ENCODE data around the gene RAB4A.

RAB4A gene

GRCh38 chr1:229278120-229278741 lies 7.3 kb downstream of the RAB4A start:
- TF ChIP-seq POLR2A (IDR thresholded peaks at IDR 0.05; ENCODE audit: extremely low read depth, insufficient read length) (no peak), MAX (IDR thresholded peaks at IDR 0.05; ENCODE audit: low read depth, low read length) (no peak), MYC (IDR thresholded peaks at IDR 0.05; ENCODE audit: low read depth, low read length) (no peak)
- TF ChIP-seq, protein P1, sequence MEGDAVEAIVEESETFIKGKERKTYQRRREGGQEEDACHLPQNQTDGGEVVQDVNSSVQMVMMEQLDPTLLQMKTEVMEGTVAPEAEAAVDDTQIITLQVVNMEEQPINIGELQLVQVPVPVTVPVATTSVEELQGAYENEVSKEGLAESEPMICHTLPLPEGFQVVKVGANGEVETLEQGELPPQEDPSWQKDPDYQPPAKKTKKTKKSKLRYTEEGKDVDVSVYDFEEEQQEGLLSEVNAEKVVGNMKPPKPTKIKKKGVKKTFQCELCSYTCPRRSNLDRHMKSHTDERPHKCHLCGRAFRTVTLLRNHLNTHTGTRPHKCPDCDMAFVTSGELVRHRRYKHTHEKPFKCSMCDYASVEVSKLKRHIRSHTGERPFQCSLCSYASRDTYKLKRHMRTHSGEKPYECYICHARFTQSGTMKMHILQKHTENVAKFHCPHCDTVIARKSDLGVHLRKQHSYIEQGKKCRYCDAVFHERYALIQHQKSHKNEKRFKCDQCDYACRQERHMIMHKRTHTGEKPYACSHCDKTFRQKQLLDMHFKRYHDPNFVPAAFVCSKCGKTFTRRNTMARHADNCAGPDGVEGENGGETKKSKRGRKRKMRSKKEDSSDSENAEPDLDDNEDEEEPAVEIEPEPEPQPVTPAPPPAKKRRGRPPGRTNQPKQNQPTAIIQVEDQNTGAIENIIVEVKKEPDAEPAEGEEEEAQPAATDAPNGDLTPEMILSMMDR (IDR thresholded peaks at IDR 0.05; ENCODE audit: low read depth, low read length): no peak
- DNase-seq (ENCODE audit: low read depth): no peak

GRCh38 chr1:229279242-229279641 lies 8.3 kb downstream of the RAB4A start:
- DNase-seq (ENCODE audit: low read depth): no peak
- no peak overlapping the region for H3K4me3 ChIP-seq (ENCODE audit: low read depth, low read length)
- TF ChIP-seq, protein P1 (IDR thresholded peaks at IDR 0.05; ENCODE audit: low read depth, low read length): no peak
- TF ChIP-seq POLR2A (IDR thresholded peaks at IDR 0.05; ENCODE audit: extremely low read depth, insufficient read length) (no peak), MAX (IDR thresholded peaks at IDR 0.05; ENCODE audit: low read depth, low read length) (no peak), MYC (IDR thresholded peaks at IDR 0.05; ENCODE audit: low read depth, low read length) (no peak)

More at GRCh38 chr1:229278120-229278741, 7.3 kb downstream of the RAB4A start:
- no peak overlapping the region for H3K4me3 ChIP-seq (ENCODE audit: low read depth, low read length)

GRCh38 chr1:229280037-229280828 lies 9.3 kb downstream of the RAB4A start:
- H3K4me3 ChIP-seq (ENCODE audit: low read depth, low read length): no peak overlapping the region
- no peak for TF ChIP-seq MYC (IDR thresholded peaks at IDR 0.05; ENCODE audit: low read depth, low read length)
- TF ChIP-seq POLR2A (IDR thresholded peaks at IDR 0.05; ENCODE audit: extremely low read depth, insufficient read length): no peak
- no peak for TF ChIP-seq MAX (IDR thresholded peaks at IDR 0.05; ENCODE audit: low read depth, low read length)
- TF ChIP-seq, protein P1 (IDR thresholded peaks at IDR 0.05; ENCODE audit: low read depth, low read length): no peak
- no peak for DNase-seq (ENCODE audit: low read depth)

GRCh38 chr1:229280921-229281320 lies 10.0 kb downstream of the RAB4A start:
- no peak for DNase-seq (ENCODE audit: low read depth)
- TF ChIP-seq MYC (IDR thresholded peaks at IDR 0.05; ENCODE audit: low read depth, low read length): no peak
- no peak overlapping the region for H3K4me3 ChIP-seq (ENCODE audit: low read depth, low read length)

DNA sequence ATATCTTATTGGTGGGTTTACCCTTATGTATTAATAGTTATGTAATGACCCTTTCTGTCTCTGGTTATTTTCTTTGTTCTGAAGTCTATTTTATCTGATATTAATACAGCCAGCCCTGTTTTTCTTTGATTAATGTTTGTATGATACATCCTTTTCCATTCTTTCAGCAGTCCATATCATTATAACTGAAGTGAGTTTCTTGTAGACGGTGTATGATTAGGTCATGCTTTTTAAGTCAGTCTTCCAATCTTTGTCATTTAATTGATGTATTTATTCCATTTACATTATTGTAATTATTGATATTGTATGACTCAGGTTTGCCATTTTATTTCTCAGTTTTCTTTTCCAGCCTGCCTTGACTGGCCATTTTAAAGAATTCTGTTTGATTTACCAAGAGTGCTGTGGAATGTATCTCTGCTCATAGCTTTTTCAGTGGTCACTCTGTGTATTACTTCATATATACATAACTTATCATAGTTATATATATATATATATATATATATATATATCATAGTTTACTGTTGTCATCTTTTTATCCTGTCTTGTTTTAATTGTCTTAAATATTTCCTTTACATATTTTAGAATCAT lies 10.5 kb downstream of the RAB4A start:
- H3K4me3 ChIP-seq (ENCODE audit: low read depth, low read length): no peak overlapping the region
- no peak for DNase-seq (ENCODE audit: low read depth)
- TF ChIP-seq MYC (IDR thresholded peaks at IDR 0.05; ENCODE audit: low read depth, low read length) (no peak), MAX (IDR thresholded peaks at IDR 0.05; ENCODE audit: low read depth, low read length) (no peak), POLR2A (IDR thresholded peaks at IDR 0.05; ENCODE audit: extremely low read depth, insufficient read length) (no peak)
- TF ChIP-seq, protein P1 (IDR thresholded peaks at IDR 0.05; ENCODE audit: low read depth, low read length): no peak

- H3K4me3 ChIP-seq (ENCODE audit: low read depth, low read length): no peak overlapping the region
- no peak for TF ChIP-seq POLR2A (IDR thresholded peaks at IDR 0.05; ENCODE audit: extremely low read depth, insufficient read length)
- TF ChIP-seq MYC (IDR thresholded peaks at IDR 0.05; ENCODE audit: low read depth, low read length): no peak
- TF ChIP-seq, protein P1 (IDR thresholded peaks at IDR 0.05; ENCODE audit: low read depth, low read length): no peak
- no peak for TF ChIP-seq MAX (IDR thresholded peaks at IDR 0.05; ENCODE audit: low read depth, low read length)
- no peak for DNase-seq (ENCODE audit: low read depth)
These were observed 11.4 kb downstream of the RAB4A start for GRCh38 chr1:229282295-229282823.
